Stomach (tissue), 9 donors: Measurements from ENCODE around the gene CBX1. TPM values are rescaled to one million over a fixed set of nuclear protein-coding genes. Genes with fewer than 3 reads are reported as not detected.

Source experiments
- DNase-seq, 2 donors: peaks; one replicate each; pipeline versions ENCODE4 v3.0.0 to v3.0.0-alpha.2; 2013 to 2019
- H3K27ac ChIP-seq, 5 donors: fragments of 200-600 bp in 4 of 5; sonication (generic) in 4 of 5; one replicate each; pipeline ENCODE4 v1.5.1; 2013 to 2019; ENCODE audit warnings: mild to moderate bottlenecking in 1 of 5, moderate library complexity in 1 of 5
- H3K27me3 ChIP-seq, 3 donors: fragments of 200-600 bp; sonication (generic); one replicate each; pipeline ENCODE4 v1.5.1; 2017 to 2019; ENCODE audit warnings: mixed run types in 1 of 3
- H3K36me3 ChIP-seq, 4 donors: fragments of 200-600 bp; sonication (generic); 1 replicate in 3 of 4; 2 replicates in 1 of 4; pipeline ENCODE4 v1.5.1; 2016 to 2019
- H3K4me1 ChIP-seq, 4 donors: fragments of 200-600 bp; sonication (generic); one replicate each; pipeline ENCODE4 v1.5.1; 2016 to 2019
- H3K4me3 ChIP-seq, 4 donors: fragments of 200-600 bp; sonication (generic) in 3 of 4; one replicate each; pipeline ENCODE4 v1.5.1; 2016 to 2019; ENCODE audit warnings: mild to moderate bottlenecking in 1 of 4
- H3K9me3 ChIP-seq, 4 donors: fragments of 200-600 bp; sonication (generic); one replicate each; pipeline ENCODE4 v1.5.1; 2016 to 2019
- EP300 ChIP-seq: sonication (generic); formaldehyde crosslinking; IDR thresholded peaks from one replicate; pipeline ENCODE4 v1.6.1; 2017; ENCODE audit warnings: antibody characterized with exemption
- POLR2A ChIP-seq, 4 donors: fragments of 450-650 bp; IDR thresholded peaks; one replicate each; pipeline ENCODE4 v1.6.1; 2016; ENCODE audit warnings: antibody characterized with exemption in 4 of 4, control low read depth in 2 of 4, mild to moderate bottlenecking in 1 of 4, moderate library complexity in 1 of 4
- POLR2AphosphoS5 ChIP-seq, 3 donors: sonication (generic); formaldehyde crosslinking; IDR thresholded peaks; one replicate each; pipeline ENCODE4 v1.6.1; 2016; ENCODE audit warnings: antibody characterized with exemption in 3 of 3
- WGBS, 5 donors: extraction: QIAGEN DNeasy Blood & Tissue Kit in 3 of 5; methylation state at CpG; one replicate each; pipeline versions ENCODE4 v1.1.5 to v1.1.7; 2013 to 2018; 5-methylcytosine and 5-hydroxymethylcytosine counted together
- intact Hi-C: fragments of 100-400 bp; cut with DNase I; formaldehyde crosslinking; loops from one replicate; pipeline ENCODE4 v1.15.1; 2023; ENCODE audit warnings: low total_unique reads
- polyA plus RNA-seq, 3 donors: library from polyadenylated mRNA; stranded (reverse); fragments of 200-250 nt; gene quantifications; one replicate each; pipeline ENCODE4 v1.2.3, GENCODE V29; 2013
- total RNA-seq, 5 donors: library from RNA; depleted of rRNA; stranded (reverse); fragments of >200 nt; gene quantifications; one replicate each; pipeline versions ENCODE4 v1.1.0 to v1.2.3, GENCODE V29; 2014 to 2016
- TF ChIP-seq, protein P1 (sequence below), 7 experiments: fragments of 450-650 bp in 4 of 7; fragments of 200-600 bp in 3 of 7; sonication (generic) in 3 of 7; IDR thresholded peaks; one replicate each; pipeline ENCODE4 v1.5.1; 2016 to 2019; ENCODE audit warnings: antibody characterized with exemption in 7 of 7, control low read depth in 2 of 7, mild to moderate bottlenecking in 1 of 7
- donor health status: healthy with polysubstance abuse.
- donor health status: Bipolar disorder and iron deficiency.
- donor health status: healthy.

The CBX1 gene
- total and polyA plus RNA-seq, 8 donors: 12.8 to 65.6 (median 27.2) TPM

DNA sequence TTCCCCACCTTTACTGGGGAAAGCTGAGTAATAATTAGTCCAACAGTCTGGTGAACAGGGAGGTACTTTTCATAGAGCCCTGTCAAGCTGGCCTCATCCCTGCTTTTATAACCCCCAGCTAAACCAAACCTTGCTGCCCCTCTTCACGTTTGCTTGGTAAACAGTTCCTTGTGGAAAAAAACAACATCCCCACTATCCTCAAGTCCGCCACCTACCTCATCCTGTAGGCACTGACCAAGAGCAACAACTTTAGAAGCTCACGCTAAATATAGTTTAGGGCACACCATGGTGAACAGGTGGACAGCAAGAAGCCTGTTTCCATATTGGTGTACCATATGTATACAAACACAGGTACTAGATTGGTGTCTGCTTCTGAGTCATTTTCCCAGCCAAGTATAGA, 36.6 kb downstream of the CBX1 start:
- Histone ChIP-seq H3K27ac (peak overlapping the region in 2 of 5 donors; percentile 23 to 56), H3K36me3 (peaks cover 37 to 97% (median 91%) of the 10 kb centered on the region in 4 donors), H3K9me3 (no peaks in the 10 kb centered on the region), H3K4me1 (peaks cover 6 to 39% (median 21%) of the 10 kb centered on the region in 4 donors), H3K4me3 (no peak overlapping the region), H3K27me3 (no peaks in the 10 kb centered on the region)
- no peak for DNase-seq
- 69 to 85% (median 78%) methylated on average over 3 of the region's 3 CpGs for WGBS, 5 donors
- TF ChIP-seq, protein P1, sequence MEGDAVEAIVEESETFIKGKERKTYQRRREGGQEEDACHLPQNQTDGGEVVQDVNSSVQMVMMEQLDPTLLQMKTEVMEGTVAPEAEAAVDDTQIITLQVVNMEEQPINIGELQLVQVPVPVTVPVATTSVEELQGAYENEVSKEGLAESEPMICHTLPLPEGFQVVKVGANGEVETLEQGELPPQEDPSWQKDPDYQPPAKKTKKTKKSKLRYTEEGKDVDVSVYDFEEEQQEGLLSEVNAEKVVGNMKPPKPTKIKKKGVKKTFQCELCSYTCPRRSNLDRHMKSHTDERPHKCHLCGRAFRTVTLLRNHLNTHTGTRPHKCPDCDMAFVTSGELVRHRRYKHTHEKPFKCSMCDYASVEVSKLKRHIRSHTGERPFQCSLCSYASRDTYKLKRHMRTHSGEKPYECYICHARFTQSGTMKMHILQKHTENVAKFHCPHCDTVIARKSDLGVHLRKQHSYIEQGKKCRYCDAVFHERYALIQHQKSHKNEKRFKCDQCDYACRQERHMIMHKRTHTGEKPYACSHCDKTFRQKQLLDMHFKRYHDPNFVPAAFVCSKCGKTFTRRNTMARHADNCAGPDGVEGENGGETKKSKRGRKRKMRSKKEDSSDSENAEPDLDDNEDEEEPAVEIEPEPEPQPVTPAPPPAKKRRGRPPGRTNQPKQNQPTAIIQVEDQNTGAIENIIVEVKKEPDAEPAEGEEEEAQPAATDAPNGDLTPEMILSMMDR (IDR thresholded peaks at IDR 0.05): no peak
- TF ChIP-seq POLR2AphosphoS5 (IDR thresholded peaks at IDR 0.05) (no peak), EP300 (no peak), POLR2A (IDR thresholded peaks at IDR 0.05) (no peak)
- intact Hi-C loops: no loop called here

DNA sequence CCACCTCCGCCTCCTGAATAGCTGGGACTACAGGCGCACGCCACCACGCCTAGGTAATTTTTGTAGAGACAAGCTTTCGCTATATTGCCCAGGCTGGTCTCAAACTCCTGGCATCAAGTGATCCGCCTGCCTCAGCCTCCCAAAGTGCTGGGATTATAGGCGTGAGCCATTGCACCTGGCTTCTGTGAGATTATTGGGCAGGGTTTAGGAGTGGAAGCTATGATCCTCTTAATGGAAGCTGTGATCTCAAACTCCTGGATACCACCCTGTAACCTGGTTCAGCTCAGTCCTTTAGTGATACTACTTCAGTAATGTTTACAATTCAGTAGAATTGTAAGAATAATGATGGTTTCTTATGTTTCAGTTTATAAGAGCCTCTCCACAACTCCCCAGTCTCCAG, 39.0 kb downstream of the CBX1 start:
- H3K27ac ChIP-seq: no peak overlapping the region
- TF ChIP-seq POLR2A (IDR thresholded peaks at IDR 0.05) (no peak), POLR2AphosphoS5 (IDR thresholded peaks at IDR 0.05) (no peak), EP300 (no peak)
- TF ChIP-seq, protein P1 (IDR thresholded peaks at IDR 0.05): no peak
- H3K9me3 ChIP-seq: no peaks in the 10 kb centered on the region
- no peaks in the 10 kb centered on the region for H3K27me3 ChIP-seq
- H3K4me3 ChIP-seq: no peak overlapping the region
- H3K36me3 ChIP-seq: peaks cover 54 to 98% (median 93%) of the 10 kb centered on the region in 4 donors
- DNase-seq: no peak
- intact Hi-C loops: no loop called here
- 93 to 97% (median 95%) methylated on average over 7 of the region's 7 CpGs for WGBS, 5 donors
- peaks cover 6 to 42% (median 24%) of the 10 kb centered on the region in 4 donors for H3K4me1 ChIP-seq

GRCh38 chr17:48060249-48060648, 41.0 kb downstream of the CBX1 start:
- peaks cover 66 to 100% (median 100%) of the 10 kb centered on the region in 4 donors for H3K36me3 ChIP-seq
- DNase-seq: no peak
- no peaks in the 10 kb centered on the region for H3K27me3 ChIP-seq
- TF ChIP-seq, protein P1 (IDR thresholded peaks at IDR 0.05): no peak
- no peak for TF ChIP-seq POLR2AphosphoS5 (IDR thresholded peaks at IDR 0.05)
- TF ChIP-seq EP300: no peak
- no peak for TF ChIP-seq POLR2A (IDR thresholded peaks at IDR 0.05)
- intact Hi-C loops: no loop called here
- WGBS, 5 donors: 64 to 80% (median 75%) methylated on average over 7 of the region's 7 CpGs
- no peaks in the 10 kb centered on the region for H3K9me3 ChIP-seq
- no peak overlapping the region for H3K4me3 ChIP-seq
- H3K27ac ChIP-seq: peak overlapping the region in 1 of 5 donors; percentile 5
- peaks cover 14 to 40% (median 25%) of the 10 kb centered on the region in 4 donors for H3K4me1 ChIP-seq

DNA sequence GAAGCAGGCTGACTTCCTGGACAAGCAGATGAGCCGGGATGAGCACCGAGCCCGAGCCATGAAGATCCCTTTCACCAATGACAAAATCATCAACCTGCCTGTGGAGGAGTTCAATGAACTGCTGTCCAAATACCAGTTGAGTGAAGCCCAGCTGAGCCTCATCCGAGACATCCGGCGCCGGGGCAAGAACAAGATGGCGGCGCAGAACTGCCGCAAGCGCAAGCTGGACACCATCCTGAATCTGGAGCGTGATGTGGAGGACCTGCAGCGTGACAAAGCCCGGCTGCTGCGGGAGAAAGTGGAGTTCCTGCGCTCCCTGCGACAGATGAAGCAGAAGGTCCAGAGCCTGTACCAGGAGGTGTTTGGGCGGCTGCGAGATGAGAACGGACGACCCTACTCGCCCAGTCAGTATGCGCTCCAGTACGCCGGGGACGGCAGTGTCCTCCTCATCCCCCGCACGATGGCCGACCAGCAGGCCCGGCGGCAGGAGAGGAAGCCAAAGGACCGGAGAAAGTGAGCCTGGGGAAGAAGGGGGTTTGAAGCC, 42.1 kb downstream of the CBX1 start:
- TF ChIP-seq POLR2A (IDR thresholded peaks at IDR 0.05) (no peak), EP300 (no peak), POLR2AphosphoS5 (IDR thresholded peaks at IDR 0.05) (no peak)
- TF ChIP-seq, protein P1 (IDR thresholded peaks at IDR 0.05): no peak
- H3K27me3 ChIP-seq: no peaks in the 10 kb centered on the region
- H3K27ac ChIP-seq: peak overlapping the region in 1 of 5 donors; percentile 5
- no peaks in the 10 kb centered on the region for H3K9me3 ChIP-seq
- WGBS, 5 donors: 91 to 96% (median 93%) methylated on average over 31 to 32 of the region's 32 CpGs
- H3K4me3 ChIP-seq: no peak overlapping the region
- peaks cover 23 to 41% (median 33%) of the 10 kb centered on the region in 4 donors for H3K4me1 ChIP-seq
- H3K36me3 ChIP-seq: peaks cover 68 to 100% (median 93%) of the 10 kb centered on the region in 4 donors
- no peak for DNase-seq
- intact Hi-C loops: no loop called here
